H1 (cell line): ENCODE results near the gene ZNF618.

Experiments used
- EP300 ChIP-seq, 2 experiments: IDR thresholded peaks; 1 replicate in 1 of 2; 2 replicates in 1 of 2; pipeline ENCODE4 v1.6.1; 2011 to 2012; ENCODE audit warnings: low read depth in 2 of 2, low read length in 2 of 2, mild to moderate bottlenecking in 2 of 2, borderline replicate concordance in 1 of 2, inconsistent platforms in 1 of 2, moderate library complexity in 1 of 2
- EZH2 ChIP-seq: fragments of 200-600 bp; sonication (generic); IDR thresholded peaks from 2 replicates; pipeline ENCODE4 v1.7.1; 2012; ENCODE audit warnings: low read depth, mild to moderate bottlenecking, moderate library complexity, low read length, inconsistent platforms; ENCODE audit not compliant: severe bottlenecking
- GABPA ChIP-seq: IDR thresholded peaks from 2 replicates; pipeline ENCODE4 v1.6.1; 2011; ENCODE audit warnings: mild to moderate bottlenecking, low read length, moderate library complexity, borderline replicate concordance; ENCODE audit not compliant: insufficient read depth
- HDAC6 ChIP-seq: IDR thresholded peaks from one replicate; pipeline ENCODE4 v1.7.1; 2012; ENCODE audit warnings: low read depth, mild to moderate bottlenecking, inconsistent platforms, low read length, moderate library complexity
- NANOG ChIP-seq: IDR thresholded peaks from 2 replicates; pipeline ENCODE4 v1.6.1; 2011; ENCODE audit warnings: low read length, low read depth, mild to moderate bottlenecking, inconsistent platforms; ENCODE audit not compliant: insufficient read depth, poor library complexity, severe bottlenecking
- POLR2A ChIP-seq, 2 experiments: IDR thresholded peaks; 1 replicate in 1 of 2; 2 replicates in 1 of 2; pipeline ENCODE4 v1.6.1; 2011; ENCODE audit warnings: low read depth in 2 of 2, low read length in 2 of 2, mild to moderate bottlenecking in 2 of 2; ENCODE audit errors: control extremely low read depth in 1 of 2
- SP4 ChIP-seq: IDR thresholded peaks from 2 replicates; pipeline ENCODE4 v1.6.1; 2012; ENCODE audit warnings: low read length, inconsistent platforms
- ZNF274 ChIP-seq: IDR thresholded peaks from 2 replicates; pipeline ENCODE4 v1.7.0; 2012; ENCODE audit warnings: low read length, borderline replicate concordance; ENCODE audit errors: extremely low read depth
- TF ChIP-seq, protein P1 (sequence below), 3 experiments: IDR thresholded peaks; 1 replicate in 2 of 3; 2 replicates in 1 of 3; pipeline versions ENCODE4 v1.5.1 to v1.6.1; 2011; ENCODE audit warnings: low read length in 3 of 3, mild to moderate bottlenecking in 3 of 3, inconsistent platforms in 2 of 3, low read depth in 1 of 3, moderate library complexity in 1 of 3; ENCODE audit not compliant: insufficient read depth in 1 of 3; ENCODE audit errors: control extremely low read depth in 1 of 3

DNA sequence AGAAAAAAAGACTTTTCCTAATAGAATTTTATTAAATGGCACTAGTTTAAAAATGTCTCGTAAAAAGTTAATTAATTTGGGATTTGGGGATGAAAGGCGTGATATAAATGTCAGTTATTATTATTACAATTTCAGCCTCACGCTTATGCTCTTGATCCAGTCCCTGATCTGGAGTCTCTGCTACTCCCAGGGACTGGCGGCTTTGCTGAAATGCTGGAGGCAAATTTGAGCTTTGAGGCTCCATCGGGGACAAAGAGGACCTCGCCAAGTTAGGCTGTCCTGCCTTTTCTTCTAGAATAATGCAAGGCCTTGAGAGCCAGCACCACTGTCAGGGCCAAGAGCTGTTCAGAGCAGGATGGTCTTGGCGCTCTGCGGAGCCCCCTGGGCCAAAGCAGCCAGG, 69.7 kb downstream of the ZNF618 start:
- TF ChIP-seq, protein P1, sequence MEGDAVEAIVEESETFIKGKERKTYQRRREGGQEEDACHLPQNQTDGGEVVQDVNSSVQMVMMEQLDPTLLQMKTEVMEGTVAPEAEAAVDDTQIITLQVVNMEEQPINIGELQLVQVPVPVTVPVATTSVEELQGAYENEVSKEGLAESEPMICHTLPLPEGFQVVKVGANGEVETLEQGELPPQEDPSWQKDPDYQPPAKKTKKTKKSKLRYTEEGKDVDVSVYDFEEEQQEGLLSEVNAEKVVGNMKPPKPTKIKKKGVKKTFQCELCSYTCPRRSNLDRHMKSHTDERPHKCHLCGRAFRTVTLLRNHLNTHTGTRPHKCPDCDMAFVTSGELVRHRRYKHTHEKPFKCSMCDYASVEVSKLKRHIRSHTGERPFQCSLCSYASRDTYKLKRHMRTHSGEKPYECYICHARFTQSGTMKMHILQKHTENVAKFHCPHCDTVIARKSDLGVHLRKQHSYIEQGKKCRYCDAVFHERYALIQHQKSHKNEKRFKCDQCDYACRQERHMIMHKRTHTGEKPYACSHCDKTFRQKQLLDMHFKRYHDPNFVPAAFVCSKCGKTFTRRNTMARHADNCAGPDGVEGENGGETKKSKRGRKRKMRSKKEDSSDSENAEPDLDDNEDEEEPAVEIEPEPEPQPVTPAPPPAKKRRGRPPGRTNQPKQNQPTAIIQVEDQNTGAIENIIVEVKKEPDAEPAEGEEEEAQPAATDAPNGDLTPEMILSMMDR (IDR thresholded peaks at IDR 0.05; ENCODE audit: control extremely low read depth in 1 of 3, insufficient read depth in 1 of 3, low read depth in 1 of 3, low read length in 3 of 3): no peak
- TF ChIP-seq EP300 (IDR thresholded peaks at IDR 0.05; ENCODE audit: borderline replicate concordance in 1 of 2, low read depth in 2 of 2, low read length in 2 of 2) (no peak), GABPA (no peak), NANOG (no peak), ZNF274 (no peak), HDAC6 (no peak), POLR2A (IDR thresholded peaks at IDR 0.05; ENCODE audit: control extremely low read depth in 1 of 2, low read depth in 2 of 2, low read length in 2 of 2) (no peak), EZH2 (no peak), SP4 (no peak)
